GM18505 (cell line): ENCODE results near the gene LTO1.
"Not testable (repeated sequence)": the region's sequence is repeated elsewhere in the genome, so short reads cannot be mapped to it uniquely, and the experiment has no call there.

Experiments
- ATAC-seq: cut with Tn5 transposase; IDR thresholded peaks from one replicate; pipeline ENCODE4 v1.9.1; 2021; ENCODE audit not compliant: unreplicated experiment
- POLR2A ChIP-seq: IDR thresholded peaks from 4 replicates; pipeline ENCODE4 v1.6.1; 2011; ENCODE audit warnings: borderline replicate concordance; ENCODE audit not compliant: insufficient read depth, insufficient read length; ENCODE audit errors: extremely low read depth

The LTO1 gene

GRCh38 chr11:69695581-69695980 lies 20.4 kb upstream of the LTO1 start:
- ATAC-seq, result no peak
- TF ChIP-seq POLR2A, result no peak

- no peak for ATAC-seq
- no peak for TF ChIP-seq POLR2A
Measured at GRCh38 chr11:69694781-69695180, 19.6 kb upstream of the LTO1 start.

GRCh38 chr11:69692422-69692821 lies 17.3 kb upstream of the LTO1 start:
- no peak for TF ChIP-seq POLR2A
- ATAC-seq, result no peak

GRCh38 chr11:69691463-69691862 lies 16.3 kb upstream of the LTO1 start:
- TF ChIP-seq POLR2A, result no peak

GRCh38 chr11:69689484-69690319 lies 14.5 kb upstream of the LTO1 start:
- TF ChIP-seq POLR2A, result no peak
- ATAC-seq, result no peak

More at GRCh38 chr11:69691463-69691862, 16.3 kb upstream of the LTO1 start:
- ATAC-seq, result no peak

GRCh38 chr11:69687969-69688771 lies 13.0 kb upstream of the LTO1 start:
- ATAC-seq, result not testable (repeated sequence)

GRCh38 chr11:69686856-69687255 lies 11.7 kb upstream of the LTO1 start:
- no peak for ATAC-seq
- TF ChIP-seq POLR2A, result no peak

GRCh38 chr11:69686452-69686851 lies 11.3 kb upstream of the LTO1 start:
- no peak for TF ChIP-seq POLR2A
- no peak for ATAC-seq

DNA sequence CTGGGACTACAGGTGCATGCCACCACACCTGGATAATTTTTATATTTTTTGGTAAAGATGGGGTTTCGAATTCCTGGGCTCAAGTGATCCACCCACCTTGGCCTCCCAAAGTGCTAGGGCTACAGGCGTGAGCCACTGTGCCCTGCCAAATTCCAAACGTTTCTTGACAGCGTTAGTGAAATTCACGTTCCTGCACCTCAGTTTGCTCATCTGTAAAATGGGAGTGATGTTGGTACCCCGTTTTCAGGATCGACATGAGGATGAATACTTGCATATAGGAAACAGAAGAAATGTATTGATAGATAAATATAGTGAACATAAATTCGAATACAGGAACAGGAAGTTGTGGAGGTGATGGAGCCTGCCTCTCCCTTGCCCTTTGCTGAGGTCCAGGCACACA lies 10.2 kb upstream of the LTO1 start:
- no peak for TF ChIP-seq POLR2A
- ATAC-seq, result no peak

- ATAC-seq, result no peak
- no peak for TF ChIP-seq POLR2A
Measured at GRCh38 chr11:69684651-69685050, 9.5 kb upstream of the LTO1 start.

GRCh38 chr11:69683764-69684333 lies 8.7 kb upstream of the LTO1 start:
- no peak for TF ChIP-seq POLR2A
- ATAC-seq, result no peak

GRCh38 chr11:69682681-69683326 lies 7.7 kb upstream of the LTO1 start:
- ATAC-seq, result no peak
- no peak for TF ChIP-seq POLR2A

DNA sequence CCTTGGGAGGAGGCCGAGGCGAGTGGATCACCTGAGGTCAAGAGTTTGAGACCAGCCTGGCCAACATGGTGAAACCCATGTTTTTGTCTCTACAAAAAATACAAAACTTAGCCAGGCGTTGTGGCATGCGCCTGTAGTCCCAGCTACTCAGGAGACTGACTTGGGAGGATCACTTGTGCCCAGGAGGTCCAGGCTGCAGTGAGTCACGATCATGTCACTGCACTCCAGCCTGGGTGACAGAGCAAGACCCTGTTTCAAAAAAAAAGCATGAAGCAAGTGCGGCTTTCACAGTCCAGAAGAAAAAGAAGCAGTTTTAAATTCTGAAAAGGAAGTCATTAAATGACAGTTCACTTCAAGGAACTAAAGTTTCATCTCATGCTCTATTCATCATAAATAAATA lies 7.1 kb upstream of the LTO1 start:
- ATAC-seq, result no peak
- TF ChIP-seq POLR2A, result no peak
